Measurements from ENCODE around the gene SLIT3. TPM values are rescaled to one million over a fixed set of nuclear protein-coding genes. Genes with fewer than 3 reads are reported as not detected.
A peak's percentile ranks its signal among the peaks of the same experiment; 100 is the strongest.
"Not testable (repeated sequence)": the region's sequence is repeated elsewhere in the genome, so short reads cannot be mapped to it uniquely, and the experiment has no call there.

SLIT3 gene
- total RNA-seq, 1 donor from 2014 or later, result 0.75 TPM

DNA sequence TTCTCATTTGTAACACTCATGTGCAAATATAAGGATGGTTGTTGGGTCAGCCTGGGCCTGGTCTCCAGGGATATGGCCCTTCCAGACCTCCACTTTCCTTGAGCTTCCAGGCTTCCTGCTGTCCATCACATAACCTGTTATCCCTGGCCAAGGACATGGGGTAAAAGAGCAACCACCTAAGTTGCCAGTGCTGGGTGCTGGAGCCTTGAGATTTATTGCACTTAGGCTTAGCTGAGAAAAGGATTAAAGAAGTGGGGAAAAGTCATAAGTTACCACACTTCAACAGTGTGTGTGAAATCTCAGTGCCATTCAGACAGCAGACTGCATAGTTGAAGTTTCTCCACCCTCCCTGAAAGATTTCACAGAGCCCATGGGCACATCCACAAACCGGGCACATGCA is 663.1 kb downstream of the SLIT3 start:
- DNase-seq (ENCODE audit: low spot score) (no peak), ATAC-seq (no peak)

DNA sequence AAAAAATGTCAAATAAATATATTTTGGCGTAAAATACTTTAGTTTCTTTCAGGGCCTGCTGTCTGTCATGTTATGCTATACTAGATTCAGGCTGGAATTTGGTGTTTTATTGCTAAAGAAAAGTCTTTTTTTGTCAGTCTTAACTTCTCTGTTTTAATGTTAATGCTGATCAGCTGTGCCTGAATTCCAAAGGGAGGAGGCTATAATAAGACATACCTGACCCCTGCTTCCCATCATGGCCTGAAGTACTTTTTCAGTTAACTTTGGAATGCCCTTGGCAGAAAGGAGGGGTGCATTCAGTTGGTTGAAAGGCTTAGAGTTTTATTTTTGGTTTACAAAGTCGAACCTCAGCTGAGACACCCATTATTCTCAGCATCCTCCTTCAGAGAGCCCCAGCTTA is 663.7 kb downstream of the SLIT3 start:
- DNase-seq (ENCODE audit: low spot score) (no peak), ATAC-seq (no peak)

DNA sequence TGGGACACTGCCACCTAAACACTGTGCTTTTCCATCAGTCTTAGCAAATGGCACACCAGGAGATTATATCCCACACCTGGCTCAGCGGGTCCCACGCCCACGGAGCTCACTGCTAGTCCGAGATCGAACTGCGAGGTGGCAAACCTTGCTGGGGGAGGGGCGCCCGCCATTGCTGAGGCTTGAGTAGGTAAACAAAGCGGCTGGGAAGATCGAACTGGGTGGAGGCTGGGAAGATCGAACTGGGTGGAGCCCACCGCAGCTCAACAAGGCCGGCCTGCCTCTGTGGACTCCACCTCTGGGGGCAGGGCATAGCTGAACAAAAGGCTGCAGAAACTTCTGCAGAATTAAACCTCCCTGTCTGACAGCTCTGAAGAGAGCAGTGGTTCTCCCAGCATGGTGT is 670.0 kb downstream of the SLIT3 start:
- DNase-seq (ENCODE audit: low spot score); ATAC-seq: not testable (repeated sequence)

DNA sequence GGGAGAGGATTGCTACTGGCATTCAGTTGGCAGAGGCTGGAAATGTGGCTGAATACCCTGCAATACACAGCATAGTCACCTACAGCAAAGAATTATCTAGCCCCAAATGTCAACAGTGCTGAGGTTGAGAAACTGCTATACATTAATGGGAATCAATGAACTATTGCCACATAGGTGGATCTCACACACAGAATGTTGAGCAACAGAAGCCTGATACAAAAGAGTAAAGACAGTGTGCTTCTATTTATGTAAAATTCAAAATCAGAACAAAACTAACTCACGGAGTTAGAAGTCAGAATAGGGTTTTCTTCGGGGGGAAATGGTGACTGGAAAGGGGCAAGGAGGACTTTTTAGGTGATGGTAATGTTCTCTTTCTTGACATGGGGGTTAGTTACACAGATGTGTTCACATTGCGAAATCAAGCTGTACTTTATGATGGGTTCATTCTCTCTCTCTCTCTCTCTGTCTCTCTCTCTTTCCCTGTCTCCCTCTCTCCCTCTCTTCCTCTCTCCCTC is 676.0 kb downstream of the SLIT3 start:
- DNase-seq (ENCODE audit: low spot score), result no peak

DNA sequence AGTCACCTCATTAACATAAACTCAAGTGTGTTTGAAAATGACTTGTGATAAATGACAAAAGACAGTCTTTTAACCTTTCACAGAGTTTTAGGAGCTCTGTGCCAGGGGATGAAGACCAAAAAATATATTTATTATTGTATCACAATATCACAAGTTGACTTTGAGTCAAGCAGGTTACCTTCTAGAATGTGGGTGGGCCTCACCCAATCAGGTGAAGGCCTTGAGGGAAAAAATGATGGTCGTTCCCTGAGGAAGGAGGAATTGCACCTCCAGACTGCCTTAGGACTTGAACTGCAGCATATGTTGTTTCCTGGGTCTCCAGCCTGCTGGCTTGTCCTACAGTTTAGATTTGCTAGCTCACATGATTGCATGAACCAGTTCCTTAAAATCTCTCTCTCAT is 680.1 kb downstream of the SLIT3 start:
- no peak for DNase-seq (ENCODE audit: low spot score)
- ATAC-seq, result no peak

More for the DNA sequence above, 676.0 kb downstream of the SLIT3 start:
- ATAC-seq, result peak; percentile 82

DNA sequence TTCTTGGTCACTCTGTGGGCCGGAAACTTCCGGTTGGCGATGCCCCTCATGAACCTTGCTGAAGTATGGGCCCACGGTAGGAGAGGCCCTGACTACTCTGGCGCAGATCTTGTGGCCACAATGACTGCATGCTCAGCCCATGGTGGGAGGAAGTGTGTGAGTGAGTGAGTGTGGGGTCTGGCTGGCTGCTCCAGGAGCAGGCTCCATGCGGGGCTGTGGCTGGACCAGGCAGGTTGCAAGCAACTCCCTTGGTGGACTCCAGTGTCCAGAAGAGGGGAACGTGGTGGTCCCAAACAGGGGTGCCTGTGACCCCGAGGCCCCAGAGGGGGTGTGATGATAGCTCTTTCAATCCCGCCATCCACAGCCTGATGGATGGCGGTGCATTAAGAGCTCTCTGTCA is 686.3 kb downstream of the SLIT3 start:
- DNase-seq (ENCODE audit: low spot score) (no peak), ATAC-seq (no peak)

DNA sequence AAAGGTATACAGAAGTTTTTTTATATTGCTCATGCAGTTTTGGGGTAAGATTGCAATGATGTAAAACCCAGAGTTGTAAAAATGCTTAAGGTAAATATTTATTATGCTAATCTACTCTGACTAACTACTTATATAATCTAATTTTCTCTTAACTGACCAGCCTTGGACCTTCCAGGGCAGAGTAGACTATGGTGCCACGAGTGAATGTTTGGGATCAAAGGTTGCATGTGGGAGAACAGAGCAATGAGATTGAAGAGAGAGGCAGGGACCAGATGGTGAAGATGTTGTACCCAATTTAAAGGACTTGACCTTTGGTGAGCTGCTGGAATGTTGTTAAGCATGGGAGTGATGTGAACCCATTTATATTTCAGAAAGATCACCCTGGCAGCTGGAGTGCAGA is 686.9 kb downstream of the SLIT3 start:
- peak; percentile 69 for DNase-seq (ENCODE audit: low spot score)
- peak; percentile 77 for ATAC-seq

DNA sequence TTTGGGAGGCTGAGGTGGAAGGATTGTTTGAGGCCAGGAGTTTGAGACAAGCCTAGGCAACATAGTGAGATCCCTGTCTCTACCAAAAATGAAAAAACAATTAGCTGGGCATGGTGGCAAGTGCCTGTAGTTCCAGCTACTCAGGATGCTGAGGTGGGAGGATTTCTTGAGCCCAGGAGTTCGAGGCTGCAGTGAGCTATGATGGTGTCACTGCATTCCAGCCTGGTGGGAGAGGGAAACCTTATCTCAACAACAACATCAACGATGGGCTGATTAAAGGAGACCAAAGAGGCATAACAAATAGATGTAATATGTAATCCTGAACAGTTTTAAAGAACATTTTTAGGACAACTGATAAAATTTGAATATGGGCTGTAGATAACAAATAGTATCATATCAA is 687.5 kb downstream of the SLIT3 start:
- ATAC-seq, result no peak
- DNase-seq (ENCODE audit: low spot score), result no peak

DNA sequence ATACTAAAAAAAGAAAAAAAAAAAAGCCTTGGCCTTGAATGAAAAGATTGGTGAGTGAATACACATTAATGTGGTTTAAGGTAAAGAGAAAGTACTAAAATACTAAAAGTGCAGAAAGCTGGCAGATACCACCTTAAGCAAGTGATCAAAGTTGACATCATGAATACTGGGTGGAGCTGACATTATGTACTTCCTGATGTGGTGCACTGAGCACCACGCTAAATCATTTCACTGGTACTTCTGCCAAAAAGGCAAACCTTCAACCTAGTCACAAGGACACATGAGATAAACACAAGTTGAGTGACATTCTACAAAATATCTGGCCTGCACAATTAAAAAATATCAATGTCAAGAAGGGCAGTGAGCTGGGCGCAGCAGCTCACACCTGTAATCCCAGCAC is 687.9 kb downstream of the SLIT3 start:
- peak; percentile 90 for ATAC-seq

DNA sequence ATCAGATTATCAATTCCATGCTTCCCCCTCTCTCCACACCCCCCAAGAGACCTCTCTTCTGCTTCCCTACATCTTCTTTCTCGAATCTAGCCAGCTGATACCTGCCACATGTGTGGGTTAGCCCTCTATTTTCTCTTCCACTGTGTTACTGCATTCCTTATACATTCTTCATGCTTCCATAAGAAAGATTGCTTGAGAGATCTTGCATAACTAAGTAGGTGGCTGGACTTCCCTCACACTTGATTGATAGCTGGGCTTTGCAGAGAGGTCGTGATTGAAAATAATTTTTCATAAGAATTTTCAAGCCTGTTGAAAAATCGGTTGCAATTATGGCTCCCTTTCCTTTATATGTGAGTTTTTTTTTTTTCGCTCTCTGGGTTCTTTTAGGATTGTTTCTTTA is 688.8 kb downstream of the SLIT3 start:
- DNase-seq (ENCODE audit: low spot score) (no peak), ATAC-seq (no peak)

More for the DNA sequence above, 687.9 kb downstream of the SLIT3 start:
- peak; percentile 55 for DNase-seq (ENCODE audit: low spot score)

Measured in left lobe of liver (tissue), 2 donors.